ENCODE measurements around the gene SYDE2.
"Not testable (repeated sequence)": the region's sequence is repeated elsewhere in the genome, so short reads cannot be mapped to it uniquely, and the experiment has no call there.

SYDE2 gene

GRCh38 chr1:85200463-85201339, at the start of gene SYDE2:
SYDE2 (minus strand) TSS chr1:85201016; CDS start chr1:85200996, 20 bp downstream.
- no peak for DNase-seq

GRCh38 chr1:85249042-85249441, 48.2 kb upstream of the SYDE2 start:
- DNase-seq: not testable (repeated sequence)

GRCh38 chr1:85245891-85246290, 45.1 kb upstream of the SYDE2 start:
- DNase-seq: no peak

GRCh38 chr1:85245456-85245855, 44.6 kb upstream of the SYDE2 start:
- no peak for DNase-seq

- DNase-seq: no peak
These were observed 43.6 kb upstream of the SYDE2 start for GRCh38 chr1:85244271-85245061.

- DNase-seq: no peak
These were observed 42.6 kb upstream of the SYDE2 start for GRCh38 chr1:85243372-85243771.

- no peak for DNase-seq
These were observed 39.8 kb upstream of the SYDE2 start for GRCh38 chr1:85240643-85241042.

GRCh38 chr1:85240174-85240601, 39.4 kb upstream of the SYDE2 start:
- no peak for DNase-seq

- DNase-seq: no peak
These were observed 36.8 kb upstream of the SYDE2 start for GRCh38 chr1:85237613-85238012.

- no peak for DNase-seq
These were observed 29.6 kb upstream of the SYDE2 start for GRCh38 chr1:85230305-85230977.

- no peak for DNase-seq
These were observed 28.8 kb upstream of the SYDE2 start for GRCh38 chr1:85229574-85230097.

GRCh38 chr1:85228972-85229371, 28.2 kb upstream of the SYDE2 start:
- no peak for DNase-seq

GRCh38 chr1:85225624-85226380, 25.0 kb upstream of the SYDE2 start:
- DNase-seq: no peak

GRCh38 chr1:85224734-85225623, 24.2 kb upstream of the SYDE2 start:
- DNase-seq: no peak

GRCh38 chr1:85224295-85224694, 23.5 kb upstream of the SYDE2 start:
- no peak for DNase-seq

GRCh38 chr1:85223334-85223733, 22.5 kb upstream of the SYDE2 start:
- no peak for DNase-seq

GRCh38 chr1:85220756-85221201, 20.0 kb upstream of the SYDE2 start:
- DNase-seq: no peak

- DNase-seq: no peak
These were observed 19.2 kb upstream of the SYDE2 start for GRCh38 chr1:85219853-85220610.

- no peak for DNase-seq
These were observed 15.9 kb upstream of the SYDE2 start for GRCh38 chr1:85216697-85217096.

GRCh38 chr1:85214654-85215053, 13.8 kb upstream of the SYDE2 start:
- no peak for DNase-seq
